ENCODE results near the gene ZDHHC14.

The ZDHHC14 gene

GRCh38 chr6:157412791-157413190 lies 31.8 kb downstream of the ZDHHC14 start:
- H3K4me3 ChIP-seq (ENCODE audit: control insufficient read depth, low read depth, low read length): no peak overlapping the region
- TF ChIP-seq, protein P1, sequence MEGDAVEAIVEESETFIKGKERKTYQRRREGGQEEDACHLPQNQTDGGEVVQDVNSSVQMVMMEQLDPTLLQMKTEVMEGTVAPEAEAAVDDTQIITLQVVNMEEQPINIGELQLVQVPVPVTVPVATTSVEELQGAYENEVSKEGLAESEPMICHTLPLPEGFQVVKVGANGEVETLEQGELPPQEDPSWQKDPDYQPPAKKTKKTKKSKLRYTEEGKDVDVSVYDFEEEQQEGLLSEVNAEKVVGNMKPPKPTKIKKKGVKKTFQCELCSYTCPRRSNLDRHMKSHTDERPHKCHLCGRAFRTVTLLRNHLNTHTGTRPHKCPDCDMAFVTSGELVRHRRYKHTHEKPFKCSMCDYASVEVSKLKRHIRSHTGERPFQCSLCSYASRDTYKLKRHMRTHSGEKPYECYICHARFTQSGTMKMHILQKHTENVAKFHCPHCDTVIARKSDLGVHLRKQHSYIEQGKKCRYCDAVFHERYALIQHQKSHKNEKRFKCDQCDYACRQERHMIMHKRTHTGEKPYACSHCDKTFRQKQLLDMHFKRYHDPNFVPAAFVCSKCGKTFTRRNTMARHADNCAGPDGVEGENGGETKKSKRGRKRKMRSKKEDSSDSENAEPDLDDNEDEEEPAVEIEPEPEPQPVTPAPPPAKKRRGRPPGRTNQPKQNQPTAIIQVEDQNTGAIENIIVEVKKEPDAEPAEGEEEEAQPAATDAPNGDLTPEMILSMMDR (IDR thresholded peaks at IDR 0.05; ENCODE audit: control insufficient read depth, insufficient read depth, low read depth, low read length, missing control alignments): no peak
- no peak for DNase-seq (ENCODE audit: low read depth)

DNA sequence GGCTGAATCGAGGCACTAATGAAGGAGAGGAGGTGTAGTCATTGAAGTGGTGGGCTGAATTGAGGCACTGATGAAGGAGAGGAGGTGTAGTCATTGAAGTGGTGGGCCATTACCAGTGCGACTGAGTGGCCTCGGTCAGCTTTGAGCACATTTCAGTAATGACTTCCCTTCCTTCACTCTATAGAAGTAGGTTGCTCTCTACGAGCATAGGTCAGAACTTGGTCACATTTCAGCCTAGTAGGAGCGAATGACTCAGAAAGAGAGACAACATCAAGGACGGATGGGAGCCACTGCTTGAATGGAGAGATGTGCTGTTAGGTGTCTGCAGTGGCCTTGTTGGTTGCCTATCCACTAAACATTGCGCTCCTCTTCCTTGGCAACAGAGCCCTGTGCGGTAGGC lies 39.5 kb downstream of the ZDHHC14 start:
- H3K4me3 ChIP-seq (ENCODE audit: control insufficient read depth, low read depth, low read length): no peak overlapping the region
- no peak for DNase-seq (ENCODE audit: low read depth)
- TF ChIP-seq, protein P1 (IDR thresholded peaks at IDR 0.05; ENCODE audit: control insufficient read depth, insufficient read depth, low read depth, low read length, missing control alignments): no peak

DNA sequence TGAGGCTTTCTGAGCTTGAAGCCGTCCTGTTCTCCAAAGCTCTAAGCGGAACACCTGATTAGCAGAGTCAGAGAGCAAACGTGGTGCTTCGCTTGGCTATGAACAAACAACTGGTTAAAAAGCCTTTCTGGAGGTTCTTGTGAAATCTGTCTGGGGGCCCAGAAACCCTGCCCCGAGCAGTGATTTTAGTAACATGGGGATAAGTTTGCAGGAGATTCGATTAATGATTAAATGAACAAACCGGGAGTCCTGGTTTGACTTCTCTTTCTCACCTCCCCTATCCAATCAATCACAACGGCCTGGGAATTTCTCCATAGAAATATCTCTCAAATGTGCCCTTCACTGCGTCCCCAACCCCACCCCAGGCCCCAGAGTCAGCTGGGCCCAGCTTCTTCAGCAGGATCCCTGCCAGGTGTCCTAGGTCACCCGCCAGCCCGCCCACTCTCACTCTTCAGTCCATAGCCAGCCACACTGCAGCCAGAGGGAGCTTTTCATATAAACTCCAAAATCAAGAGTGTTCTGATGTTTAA lies 43.6 kb downstream of the ZDHHC14 start:
- no peak for DNase-seq (ENCODE audit: low read depth)
- TF ChIP-seq, protein P1 (IDR thresholded peaks at IDR 0.05; ENCODE audit: control insufficient read depth, insufficient read depth, low read depth, low read length, missing control alignments): no peak
- no peak overlapping the region for H3K4me3 ChIP-seq (ENCODE audit: control insufficient read depth, low read depth, low read length)

GRCh38 chr6:157427969-157428368 lies 47.0 kb downstream of the ZDHHC14 start:
- TF ChIP-seq, protein P1 (IDR thresholded peaks at IDR 0.05; ENCODE audit: control insufficient read depth, insufficient read depth, low read depth, low read length, missing control alignments): no peak
- DNase-seq (ENCODE audit: low read depth): no peak
- H3K4me3 ChIP-seq (ENCODE audit: control insufficient read depth, low read depth, low read length): no peak overlapping the region

GRCh38 chr6:157428427-157429202 lies 47.6 kb downstream of the ZDHHC14 start:
- no peak overlapping the region for H3K4me3 ChIP-seq (ENCODE audit: control insufficient read depth, low read depth, low read length)
- no peak for DNase-seq (ENCODE audit: low read depth)
- TF ChIP-seq, protein P1 (IDR thresholded peaks at IDR 0.05; ENCODE audit: control insufficient read depth, insufficient read depth, low read depth, low read length, missing control alignments): no peak

DNA sequence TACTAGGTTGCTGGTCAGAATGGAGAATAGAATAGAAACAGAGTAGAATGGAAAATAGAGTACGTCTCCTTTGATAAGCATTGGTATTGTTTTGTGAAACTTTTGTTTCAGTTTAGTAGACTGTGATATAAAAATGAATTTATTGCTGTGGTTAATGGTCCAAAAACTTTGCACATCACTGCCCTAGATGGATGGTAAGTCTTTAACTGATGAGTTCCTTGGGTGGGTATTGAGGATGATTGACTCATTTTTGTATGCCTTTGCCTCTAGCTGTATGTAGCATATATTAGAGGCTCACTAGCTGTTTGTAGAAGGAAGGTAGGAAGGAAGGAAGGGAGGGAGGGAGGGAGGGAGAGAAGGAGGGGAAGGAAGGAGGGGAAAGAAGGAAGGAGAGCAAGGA lies 48.3 kb downstream of the ZDHHC14 start:
- no peak overlapping the region for H3K4me3 ChIP-seq (ENCODE audit: control insufficient read depth, low read depth, low read length)

More for the DNA sequence above, 48.3 kb downstream of the ZDHHC14 start:
- DNase-seq (ENCODE audit: low read depth): no peak
- TF ChIP-seq, protein P1 (IDR thresholded peaks at IDR 0.05; ENCODE audit: control insufficient read depth, insufficient read depth, low read depth, low read length, missing control alignments): no peak
